Activated CD8-positive, alpha-beta memory T cell treated with anti-CD3 and anti-CD28 coated beads, Interleukin-2, amount 10 ng/mL, durations not matched to agents 7 days and 5 days (primary cell): ENCODE results near the gene BFSP2. TPM values are rescaled to one million over a fixed set of nuclear protein-coding genes. Genes with fewer than 3 reads are reported as not detected.
"Not testable (repeated sequence)": the region's sequence is repeated elsewhere in the genome, so short reads cannot be mapped to it uniquely, and the experiment has no call there.

Experiments
- ATAC-seq: fragments of 150-1000 bp; cut with Tn5 transposase; one replicate; pipeline ENCODE4 v1.10.0; 2021; ENCODE audit warnings: moderate library complexity
- CTCF ChIA-PET: fragments of 350-600 bp; sonication (Branson Sonifier 250); formaldehyde crosslinking; loops from one replicate; lab custom pipeline; 2021; ENCODE audit warnings: antibody characterized with exemption; lab: Charles Lee
- DNase-seq: peaks from one replicate; pipeline ENCODE4 v3.0.0-alpha.2; 2020
- H3K27ac Mint-ChIP-seq: one replicate; pipeline ENCODE4 v1.8.0; 2021; ENCODE audit warnings: mild to moderate bottlenecking, mixed read lengths
- H3K27me3 Mint-ChIP-seq: one replicate; pipeline ENCODE4 v1.8.0; 2021; ENCODE audit warnings: mixed read lengths
- H3K36me3 Mint-ChIP-seq: one replicate; pipeline ENCODE4 v1.8.0; 2021; ENCODE audit warnings: mild to moderate bottlenecking, mixed read lengths
- H3K4me1 Mint-ChIP-seq: one replicate; pipeline ENCODE4 v1.8.0; 2021; ENCODE audit warnings: mixed read lengths
- H3K4me3 Mint-ChIP-seq: one replicate; pipeline ENCODE4 v1.8.0; 2021; ENCODE audit warnings: mild to moderate bottlenecking, moderate library complexity, mixed read lengths
- H3K9me3 Mint-ChIP-seq: one replicate; pipeline ENCODE4 v1.8.0; 2022; ENCODE audit warnings: low read depth, mixed read lengths
- total RNA-seq, 2 experiments: library from RNA; stranded (reverse); gene quantifications; one replicate each; pipeline ENCODE4 v1.2.3, GENCODE V29; 2021

BFSP2 gene
- total RNA-seq, 2 experiments from 2014 or later, result 1.2 to 2.1 TPM

DNA sequence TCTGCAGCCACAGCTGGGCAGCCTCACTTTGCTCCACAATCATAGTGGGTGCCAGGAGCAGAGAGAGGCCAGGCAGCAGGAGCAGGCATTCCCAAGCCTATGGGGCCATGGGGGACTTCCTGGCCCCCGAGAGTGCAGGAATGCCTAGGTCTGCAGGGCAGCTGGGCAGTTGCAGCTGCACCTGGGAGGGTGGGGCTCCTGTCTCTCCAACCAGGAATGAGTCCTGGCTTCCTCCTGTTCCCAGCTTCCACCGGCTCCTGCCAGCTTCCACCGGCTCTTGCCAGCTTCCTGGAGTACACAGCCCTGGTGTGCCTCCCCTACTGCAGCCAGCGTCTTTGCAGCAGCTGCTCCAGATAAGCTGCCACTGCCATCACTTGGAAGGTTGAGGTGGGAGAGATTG lies 87.3 kb downstream of the BFSP2 start:
- Mint-ChIP-seq H3K4me3 (no peak overlapping the region), H3K27me3 (no peaks in the 10 kb centered on the region), H3K9me3 (peaks cover 2% of the 10 kb centered on the region), H3K4me1 (peaks cover 48% of the 10 kb centered on the region), H3K27ac (no peak overlapping the region), H3K36me3 (peaks cover 12% of the 10 kb centered on the region)
- ATAC-seq, result no peak
- DNase-seq, result no peak
- CTCF ChIA-PET, result interaction anchor here (1.0 to 5.8 kb wide), 7 partner anchors 8 to 89 kb away, joined by 3 to 100 read pairs (median 4); partner anchors contain the start of gene CDV3

DNA sequence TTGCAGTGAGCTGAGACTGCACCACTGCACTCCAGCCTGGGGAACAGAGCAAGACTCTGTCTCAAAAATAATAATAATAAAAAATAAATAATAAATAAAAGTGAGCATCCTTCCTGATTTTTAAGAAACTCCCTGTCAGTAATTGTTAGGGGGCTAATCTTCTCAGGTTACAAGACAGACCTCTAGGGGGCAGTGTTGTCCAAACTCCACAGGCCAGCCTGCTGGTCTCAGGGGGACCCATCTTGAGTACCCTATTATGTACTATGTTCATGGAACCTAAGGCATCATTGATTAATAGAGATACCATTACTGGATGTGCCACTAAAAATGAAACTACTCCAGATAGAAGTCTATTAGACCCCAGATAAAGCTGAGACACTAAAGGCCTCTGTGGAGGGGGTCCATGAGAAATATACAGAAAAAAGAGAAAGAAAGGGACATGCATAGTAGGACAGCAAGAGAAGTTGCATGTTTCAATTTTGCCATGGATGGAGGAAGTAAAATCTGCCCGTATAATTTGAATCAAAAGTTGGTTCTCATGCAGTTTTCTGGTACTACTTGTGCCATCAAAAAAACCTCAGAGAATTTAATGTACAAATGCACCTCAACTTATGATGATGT lies 88.2 kb downstream of the BFSP2 start:
- Mint-ChIP-seq H3K4me1 (peaks cover 56% of the 10 kb centered on the region), H3K9me3 (peaks cover 2% of the 10 kb centered on the region), H3K36me3 (peaks cover 12% of the 10 kb centered on the region), H3K27me3 (no peaks in the 10 kb centered on the region), H3K27ac (peak overlapping the region; percentile 60), H3K4me3 (no peak overlapping the region)
- ATAC-seq, result no peak
- CTCF ChIA-PET, result interaction anchor here (0.8 to 6.0 kb wide), 14 partner anchors 9 to 102 kb away, joined by 3 to 100 read pairs (median 5); partner anchors contain the start of gene CDV3
- DNase-seq, result peak; percentile 61

DNA sequence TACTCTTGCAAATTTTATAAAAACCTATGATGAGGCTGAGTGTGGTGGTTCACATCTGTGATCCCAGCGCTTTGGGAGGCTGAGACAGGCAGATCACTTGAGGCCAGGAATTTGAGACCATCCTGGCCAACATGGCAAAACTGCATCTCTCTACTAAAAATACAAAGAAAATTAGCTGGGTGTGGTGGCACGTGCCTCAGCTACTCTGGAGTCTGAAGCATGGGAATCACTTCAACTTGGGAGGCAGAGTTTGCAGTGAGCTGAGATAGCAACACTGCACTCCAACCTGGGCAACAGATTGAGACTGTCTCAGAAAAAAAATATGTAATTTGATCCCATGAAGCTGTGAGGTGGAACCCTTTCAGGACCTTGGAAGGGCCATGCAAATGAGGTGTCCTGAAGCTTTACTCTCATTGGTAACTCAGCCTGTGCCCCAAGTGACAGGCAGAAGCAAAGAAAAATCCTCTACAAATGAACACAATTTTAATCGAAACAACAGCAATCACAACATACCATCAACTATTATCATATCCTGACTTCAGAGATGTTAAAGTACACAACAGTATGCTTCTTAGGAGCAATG lies 89.0 kb downstream of the BFSP2 start:
- Mint-ChIP-seq H3K27me3 (no peaks in the 10 kb centered on the region), H3K36me3 (peaks cover 12% of the 10 kb centered on the region), H3K9me3 (peaks cover 2% of the 10 kb centered on the region), H3K27ac (peak overlapping the region; percentile 84), H3K4me3 (peak overlapping the region; percentile 63), H3K4me1 (peaks cover 60% of the 10 kb centered on the region)
- CTCF ChIA-PET, result interaction anchor here (0.8 to 6.0 kb wide), 15 partner anchors 10 to 102 kb away, joined by 3 to 100 read pairs (median 5); partner anchors contain the start of gene CDV3
- ATAC-seq (no peak), DNase-seq (peak; percentile 40)

DNA sequence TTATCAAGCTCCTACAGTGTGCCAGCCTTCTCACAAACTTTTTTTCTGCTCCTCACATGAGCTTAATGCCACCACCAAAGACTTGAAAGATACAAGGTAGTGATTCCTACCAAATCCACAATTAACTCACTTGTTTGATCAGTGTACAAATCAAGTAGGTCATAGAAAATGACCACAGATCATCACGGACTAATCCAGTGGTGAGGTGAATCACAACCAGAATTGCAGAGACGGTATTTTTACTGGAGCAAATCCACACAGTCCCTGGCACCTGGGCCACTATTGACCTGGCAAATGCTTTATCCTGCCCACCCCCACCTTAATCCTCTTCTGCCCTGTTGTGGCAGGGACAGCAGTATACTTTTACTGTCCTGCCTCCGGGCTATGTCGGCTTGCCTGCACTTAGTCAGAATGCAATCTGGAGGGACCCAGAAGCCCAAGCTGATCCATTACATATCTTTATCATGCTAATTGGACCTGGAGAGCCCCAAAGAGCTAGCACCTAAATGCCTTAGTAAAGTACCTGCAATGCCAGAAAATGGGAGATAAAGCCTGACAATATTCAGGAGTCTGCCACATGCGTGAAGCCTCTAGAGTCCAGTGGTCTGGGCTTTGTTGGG lies 89.7 kb downstream of the BFSP2 start:
- Mint-ChIP-seq H3K27me3 (no peaks in the 10 kb centered on the region), H3K4me3 (peak overlapping the region; percentile 63), H3K36me3 (peaks cover 12% of the 10 kb centered on the region), H3K27ac (peak overlapping the region; percentile 84), H3K4me1 (peaks cover 57% of the 10 kb centered on the region), H3K9me3 (peaks cover 2% of the 10 kb centered on the region)
- no peak for ATAC-seq
- CTCF ChIA-PET, result interaction anchor here (0.8 to 6.0 kb wide), 12 partner anchors 10 to 86 kb away, joined by 3 to 100 read pairs (median 4); partner anchors contain the start of gene CDV3
- DNase-seq, result peak; percentile 41

DNA sequence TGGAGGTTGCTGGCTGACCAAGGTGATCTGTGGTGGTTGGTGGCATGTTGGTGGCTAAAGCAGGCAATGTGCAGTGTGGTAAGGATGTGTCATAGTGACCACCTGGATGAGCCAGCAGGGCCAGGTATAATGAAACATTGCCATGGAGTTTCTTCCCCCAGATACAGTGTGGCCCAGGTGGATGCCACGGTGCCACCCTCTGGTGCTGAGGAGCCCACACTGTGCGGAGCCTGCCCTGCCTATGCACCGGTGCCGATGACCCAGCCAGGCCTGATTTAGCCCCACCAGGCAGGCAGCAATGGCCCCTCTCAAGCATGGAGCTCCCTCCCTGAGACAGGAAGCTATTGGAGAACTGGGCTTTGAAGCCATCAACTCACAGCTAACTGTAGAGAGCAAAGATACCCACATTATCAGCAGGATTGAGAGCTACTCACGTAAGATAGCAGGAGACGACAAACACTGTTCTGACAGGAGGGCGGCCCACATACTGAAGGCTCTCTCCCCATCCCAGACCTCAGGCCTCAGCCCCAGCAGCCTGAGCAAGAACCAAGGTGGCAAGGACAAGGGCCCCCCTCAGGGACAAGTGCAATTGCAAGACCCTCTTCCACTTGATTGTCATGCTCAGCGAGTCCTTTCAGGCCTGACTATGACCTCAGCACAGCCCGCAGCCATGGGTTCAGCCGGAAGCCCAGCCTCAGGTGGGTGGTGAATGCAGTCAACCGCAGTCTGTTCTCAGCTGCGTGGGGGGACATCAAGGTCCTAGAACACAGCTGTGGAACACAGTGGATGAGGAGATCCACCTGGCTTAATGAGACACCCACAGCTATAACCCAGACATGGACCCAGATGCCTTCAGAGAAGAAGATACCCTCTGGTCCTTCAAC lies 90.9 kb downstream of the BFSP2 start:
- Mint-ChIP-seq H3K4me1 (peaks cover 60% of the 10 kb centered on the region), H3K36me3 (peaks cover 6% of the 10 kb centered on the region), H3K4me3 (peak overlapping the region; percentile 63), H3K27me3 (no peaks in the 10 kb centered on the region), H3K27ac (peak overlapping the region; percentile 84), H3K9me3 (peaks cover 2% of the 10 kb centered on the region)
- peak; percentile 70 for ATAC-seq
- CTCF ChIA-PET, result interaction anchor here (0.8 to 6.0 kb wide), 11 partner anchors 10 to 85 kb away, joined by 3 to 100 read pairs (median 5); partner anchors contain the start of gene CDV3
- peak; percentile 86 for DNase-seq

DNA sequence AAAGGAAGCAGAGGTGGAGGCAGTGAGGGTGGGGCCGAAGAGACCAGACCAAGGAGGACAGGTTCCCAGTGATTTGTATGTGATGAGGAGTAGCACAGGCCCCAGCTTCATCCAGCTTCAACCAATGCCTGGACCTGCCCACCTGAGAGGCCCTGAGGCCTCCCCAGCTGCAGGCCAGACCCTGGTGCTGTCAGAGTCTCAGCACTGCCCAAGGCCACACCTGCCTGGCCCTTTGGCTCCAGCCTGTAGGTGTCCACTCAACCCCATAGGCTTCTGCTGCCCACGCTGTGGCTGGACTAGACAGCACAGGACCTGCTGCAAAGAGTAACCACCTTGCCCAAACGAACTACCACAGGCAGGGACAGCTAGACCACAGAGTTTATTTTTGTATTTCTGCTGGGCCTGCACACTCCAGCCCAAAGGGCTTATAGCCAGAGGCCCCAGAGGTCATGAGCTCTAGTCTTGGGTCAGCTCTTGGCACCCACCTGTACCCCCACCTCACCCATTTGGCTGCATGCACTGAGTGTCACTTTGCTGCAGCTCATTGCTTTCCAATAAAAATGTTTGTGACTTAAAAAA lies 91.7 kb downstream of the BFSP2 start:
- Mint-ChIP-seq H3K9me3 (peaks cover 1% of the 10 kb centered on the region), H3K27ac (peak overlapping the region; percentile 84), H3K4me3 (peak overlapping the region; percentile 63), H3K36me3 (peaks cover 6% of the 10 kb centered on the region), H3K27me3 (no peaks in the 10 kb centered on the region), H3K4me1 (peaks cover 60% of the 10 kb centered on the region)
- DNase-seq (peak; percentile 43), ATAC-seq (peak; percentile 25)
- CTCF ChIA-PET, result interaction anchor here (1.0 to 6.0 kb wide), 11 partner anchors 9 to 84 kb away, joined by 3 to 100 read pairs (median 5); partner anchors contain the start of gene CDV3

DNA sequence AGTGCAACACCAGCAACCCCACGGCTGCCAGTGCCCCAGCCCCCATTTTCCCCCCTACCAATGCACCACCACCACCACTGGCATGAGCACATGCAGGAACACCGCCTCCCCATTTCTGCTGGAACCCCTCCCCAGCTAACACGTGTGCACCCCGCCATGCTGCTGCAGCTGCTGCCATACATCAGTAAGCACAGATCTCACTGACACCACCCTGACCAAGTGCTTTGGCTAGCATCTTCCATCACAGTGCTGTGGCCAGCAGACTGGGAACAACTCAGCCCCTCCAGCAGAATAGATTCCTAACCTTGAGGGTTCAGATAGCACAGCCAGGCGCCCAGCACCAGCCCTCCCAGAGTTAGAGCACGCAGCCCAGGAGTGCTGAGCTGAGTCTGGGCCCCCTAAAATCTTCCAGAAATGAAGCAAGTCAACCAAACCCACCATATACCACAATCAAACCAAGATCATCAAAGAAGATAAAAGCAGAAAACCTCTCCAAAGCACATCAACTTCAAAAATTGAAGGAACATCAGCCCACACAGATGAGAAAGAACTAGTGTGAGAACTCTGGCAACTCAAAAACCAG lies 92.4 kb downstream of the BFSP2 start:
- CTCF ChIA-PET, result interaction anchor here (1.0 to 6.0 kb wide), 7 partner anchors 9 to 83 kb away, joined by 3 to 100 read pairs (median 9); partner anchors contain the start of gene CDV3
- Mint-ChIP-seq H3K36me3 (peaks cover 3% of the 10 kb centered on the region), H3K9me3 (no peaks in the 10 kb centered on the region), H3K4me3 (peak overlapping the region; percentile 33), H3K4me1 (peaks cover 58% of the 10 kb centered on the region), H3K27ac (peak overlapping the region; percentile 84), H3K27me3 (no peaks in the 10 kb centered on the region)
- ATAC-seq (peak; percentile 14), DNase-seq (peak; percentile 43)

DNA sequence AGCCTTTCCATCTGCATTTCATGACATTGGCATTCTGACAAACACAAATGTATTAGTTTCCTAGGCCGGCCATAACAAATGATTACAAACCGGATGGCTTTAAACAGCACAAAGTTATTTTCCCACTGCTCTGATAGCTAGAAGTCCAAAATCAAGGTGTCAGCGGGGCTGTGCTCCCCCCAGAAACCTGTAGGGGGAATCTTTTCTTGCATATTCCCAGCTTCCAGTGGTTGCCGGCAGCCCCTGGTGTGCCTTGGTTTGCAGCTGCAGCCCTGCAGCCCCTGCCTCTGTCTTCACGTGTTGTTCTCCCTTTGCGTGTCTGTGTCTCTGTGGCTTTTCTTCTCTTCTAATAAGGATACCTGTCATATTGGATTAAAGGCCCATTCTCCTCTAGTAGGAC lies 94.6 kb downstream of the BFSP2 start:
- peaks cover 3% of the 10 kb centered on the region for H3K36me3 Mint-ChIP-seq
- peaks cover 48% of the 10 kb centered on the region for H3K4me1 Mint-ChIP-seq
- no peak overlapping the region for H3K27ac Mint-ChIP-seq
- H3K4me3 Mint-ChIP-seq, result no peak overlapping the region
- no peak for ATAC-seq
- CTCF ChIA-PET, result no interaction called here
- no peaks in the 10 kb centered on the region for H3K9me3 Mint-ChIP-seq
- no peaks in the 10 kb centered on the region for H3K27me3 Mint-ChIP-seq
- DNase-seq, result peak; percentile 21

DNA sequence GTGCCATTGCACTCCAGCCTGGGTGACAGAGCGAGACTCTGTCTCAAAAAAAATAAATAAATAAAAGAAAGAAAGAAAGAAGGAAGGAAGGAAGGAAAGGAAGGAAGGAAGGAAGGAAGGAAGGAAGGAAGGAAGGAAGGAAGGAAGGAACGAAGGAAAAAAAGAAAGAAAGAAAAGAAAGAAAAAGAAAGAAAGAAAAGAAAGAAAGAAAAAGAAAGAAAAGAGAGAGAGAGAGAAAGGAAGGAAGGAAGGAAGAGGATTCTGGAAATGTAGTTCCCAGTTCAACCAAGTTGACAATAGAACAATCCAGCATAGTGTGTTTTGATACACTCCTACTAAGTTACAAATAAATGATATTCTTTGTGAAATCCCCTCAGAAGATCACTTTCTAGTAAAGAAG lies 102.7 kb downstream of the BFSP2 start:
- H3K27me3 Mint-ChIP-seq, DNase-seq, H3K27ac Mint-ChIP-seq, CTCF ChIA-PET, H3K4me3 Mint-ChIP-seq, H3K36me3 Mint-ChIP-seq, ATAC-seq, H3K9me3 Mint-ChIP-seq: not testable (repeated sequence)
- peaks cover 27% of the 10 kb centered on the region for H3K4me1 Mint-ChIP-seq

DNA sequence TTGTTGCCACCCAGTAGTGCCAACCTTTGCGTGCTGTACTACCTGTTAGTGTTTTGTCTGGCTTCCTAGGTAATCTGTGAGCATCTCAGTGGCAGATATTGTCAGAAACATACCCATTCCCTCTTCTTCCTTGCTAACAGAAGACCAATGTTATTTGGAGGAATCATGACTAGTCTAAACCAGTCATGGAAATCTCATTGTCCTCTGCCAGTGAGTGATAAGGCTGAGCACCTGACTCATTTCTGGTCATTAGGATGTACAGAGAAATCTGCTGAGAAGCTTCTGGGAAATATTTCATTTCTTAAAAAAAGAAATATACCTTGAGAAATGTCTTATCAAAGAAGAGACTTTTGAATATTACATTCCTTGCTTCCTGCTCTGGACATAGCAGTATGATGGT lies 103.6 kb downstream of the BFSP2 start:
- Mint-ChIP-seq H3K4me3 (no peak overlapping the region), H3K27ac (no peak overlapping the region), H3K4me1 (peaks cover 27% of the 10 kb centered on the region), H3K36me3 (peaks cover 2% of the 10 kb centered on the region), H3K27me3 (peaks cover 3% of the 10 kb centered on the region), H3K9me3 (no peaks in the 10 kb centered on the region)
- no peak for DNase-seq
- no peak for ATAC-seq
- CTCF ChIA-PET, result interaction anchor here (0.9 to 1.6 kb wide), 2 partner anchors 13 to 66 kb away, joined by 3 to 4 read pairs; no protein-coding TSS in a partner anchor

DNA sequence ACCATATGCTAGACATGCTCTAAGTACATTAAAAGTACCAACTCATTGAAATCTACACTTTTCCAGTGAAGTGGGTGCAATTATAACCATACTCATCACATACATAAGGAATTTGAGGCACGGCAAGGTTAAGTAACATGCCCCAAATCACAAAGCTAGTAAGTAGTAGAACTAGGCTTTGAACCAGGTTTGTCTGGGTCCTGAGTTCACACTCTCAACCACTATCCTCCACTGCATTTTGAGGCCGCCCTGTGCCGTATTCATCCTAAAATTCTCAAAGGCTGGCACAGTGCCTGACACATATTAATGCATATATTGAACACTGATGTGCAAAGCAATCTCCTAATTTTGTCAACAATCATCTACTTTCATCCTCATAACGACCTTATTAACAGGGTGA lies 104.9 kb downstream of the BFSP2 start:
- H3K36me3 Mint-ChIP-seq, result peaks cover 2% of the 10 kb centered on the region
- no peaks in the 10 kb centered on the region for H3K9me3 Mint-ChIP-seq
- CTCF ChIA-PET, result interaction anchor here (1.6 to 1.8 kb wide), 3 partner anchors 15 to 68 kb away, joined by 4 to 6 read pairs (median 5); partner anchors contain the start of gene CDV3
- H3K4me3 Mint-ChIP-seq, result no peak overlapping the region
- peaks cover 3% of the 10 kb centered on the region for H3K27me3 Mint-ChIP-seq
- H3K4me1 Mint-ChIP-seq, result peaks cover 21% of the 10 kb centered on the region
- H3K27ac Mint-ChIP-seq, result no peak overlapping the region
- ATAC-seq, result no peak
- no peak for DNase-seq

DNA sequence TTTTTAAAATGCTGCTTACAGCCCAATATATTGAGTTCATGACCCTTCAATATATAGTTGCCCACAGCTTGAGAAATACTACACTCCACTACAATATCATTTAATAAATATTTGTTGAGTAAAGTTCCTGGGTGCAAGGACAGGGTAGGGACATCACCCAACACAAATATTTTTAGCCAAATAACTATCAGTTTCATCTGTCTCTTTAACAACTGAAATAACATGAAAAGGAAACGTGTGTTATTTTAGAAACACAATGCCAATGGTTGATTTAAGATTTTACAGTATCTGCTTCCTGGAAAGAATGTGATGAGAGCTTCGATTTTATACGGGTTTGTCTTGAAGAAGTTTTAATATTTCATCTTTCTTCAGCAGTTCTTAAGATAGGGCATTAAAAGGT lies 106.0 kb downstream of the BFSP2 start:
- DNase-seq (no peak), ATAC-seq (no peak)
- H3K9me3 Mint-ChIP-seq, result no peaks in the 10 kb centered on the region
- peaks cover 17% of the 10 kb centered on the region for H3K4me1 Mint-ChIP-seq
- H3K27ac Mint-ChIP-seq, result peak overlapping the region; percentile 89
- H3K4me3 Mint-ChIP-seq, result peak overlapping the region; percentile 51
- peaks cover 2% of the 10 kb centered on the region for H3K36me3 Mint-ChIP-seq
- CTCF ChIA-PET, result interaction anchor here (0.9 to 1.6 kb wide), 5 partner anchors 13 to 67 kb away, joined by 3 to 6 read pairs (median 4); partner anchors contain the start of gene CDV3
- no peaks in the 10 kb centered on the region for H3K27me3 Mint-ChIP-seq
